DLD1 (cell line): ENCODE measurements around the gene SLC52A1.

Experiments
- in situ Hi-C: cut with HindIII; loops from 2 replicates; pipeline ENCODE4 v1.10.0; 2017; ENCODE audit warnings: low sequenced_read_pairs

The SLC52A1 gene

DNA sequence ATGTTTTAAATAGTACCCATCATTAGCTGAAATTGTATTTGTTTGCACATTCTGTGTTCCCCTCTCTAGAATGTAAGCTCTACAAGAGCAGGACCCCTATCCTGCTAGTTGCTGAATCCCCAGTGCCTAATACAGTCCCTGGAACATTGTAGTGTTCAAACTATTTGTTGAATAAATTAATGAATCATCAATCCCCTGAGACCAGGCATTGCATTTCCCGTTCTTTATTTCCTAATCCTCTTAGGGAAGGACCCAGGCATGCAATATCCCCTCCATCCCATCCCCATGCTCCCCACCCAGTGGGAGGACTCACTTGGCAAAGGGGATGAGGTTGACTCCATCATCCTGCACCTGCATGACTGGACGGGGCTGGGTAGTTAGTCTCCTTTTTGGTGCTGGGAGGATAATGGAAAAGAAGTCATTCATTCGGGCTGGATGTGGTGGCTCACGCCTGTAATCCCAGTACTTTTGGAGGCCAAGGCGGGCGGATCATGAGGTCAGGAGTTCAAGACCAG is 41.1 kb downstream of the SLC52A1 start:
- in situ Hi-C loops, result no loop called here

DNA sequence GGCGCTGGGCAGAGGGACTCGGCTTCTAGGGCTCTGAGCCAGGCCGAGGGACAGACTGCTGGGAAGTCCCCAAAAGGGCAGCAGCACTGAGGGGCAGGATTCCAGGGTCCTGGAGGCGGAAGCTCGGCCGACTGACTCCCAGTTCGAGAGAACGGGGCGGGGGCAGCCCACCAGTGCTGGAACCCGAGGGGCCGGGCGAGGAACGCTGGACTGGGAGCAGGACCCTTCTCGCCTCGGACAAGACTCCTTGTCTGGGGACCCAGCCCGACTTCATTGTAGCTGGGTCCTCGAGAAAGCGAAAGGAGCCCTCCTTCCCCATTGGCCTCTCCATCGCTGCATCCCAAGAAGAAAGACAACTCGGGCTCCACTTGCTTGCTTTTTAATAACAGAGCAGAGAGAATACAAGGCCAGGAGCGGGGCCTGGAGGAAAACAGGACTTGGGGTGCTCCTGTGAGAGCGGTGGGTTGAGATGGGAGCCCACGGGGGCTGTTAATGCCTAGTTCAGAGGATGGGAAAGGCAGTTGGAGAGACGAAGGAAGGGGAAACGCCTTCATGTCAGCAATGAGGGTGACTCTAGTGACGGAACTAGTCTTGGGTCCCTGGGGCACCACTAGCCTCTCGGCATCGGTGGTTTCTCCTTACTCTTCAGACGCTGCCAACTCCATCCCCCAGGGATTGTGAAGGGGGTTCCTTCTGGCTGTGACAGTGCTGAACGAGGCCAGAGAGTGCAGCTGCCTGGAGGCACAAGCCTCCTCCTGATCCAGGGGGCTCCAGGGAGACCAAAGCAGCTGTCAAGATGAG is 47.3 kb downstream of the SLC52A1 start:
- in situ Hi-C loops, result no loop called here

DNA sequence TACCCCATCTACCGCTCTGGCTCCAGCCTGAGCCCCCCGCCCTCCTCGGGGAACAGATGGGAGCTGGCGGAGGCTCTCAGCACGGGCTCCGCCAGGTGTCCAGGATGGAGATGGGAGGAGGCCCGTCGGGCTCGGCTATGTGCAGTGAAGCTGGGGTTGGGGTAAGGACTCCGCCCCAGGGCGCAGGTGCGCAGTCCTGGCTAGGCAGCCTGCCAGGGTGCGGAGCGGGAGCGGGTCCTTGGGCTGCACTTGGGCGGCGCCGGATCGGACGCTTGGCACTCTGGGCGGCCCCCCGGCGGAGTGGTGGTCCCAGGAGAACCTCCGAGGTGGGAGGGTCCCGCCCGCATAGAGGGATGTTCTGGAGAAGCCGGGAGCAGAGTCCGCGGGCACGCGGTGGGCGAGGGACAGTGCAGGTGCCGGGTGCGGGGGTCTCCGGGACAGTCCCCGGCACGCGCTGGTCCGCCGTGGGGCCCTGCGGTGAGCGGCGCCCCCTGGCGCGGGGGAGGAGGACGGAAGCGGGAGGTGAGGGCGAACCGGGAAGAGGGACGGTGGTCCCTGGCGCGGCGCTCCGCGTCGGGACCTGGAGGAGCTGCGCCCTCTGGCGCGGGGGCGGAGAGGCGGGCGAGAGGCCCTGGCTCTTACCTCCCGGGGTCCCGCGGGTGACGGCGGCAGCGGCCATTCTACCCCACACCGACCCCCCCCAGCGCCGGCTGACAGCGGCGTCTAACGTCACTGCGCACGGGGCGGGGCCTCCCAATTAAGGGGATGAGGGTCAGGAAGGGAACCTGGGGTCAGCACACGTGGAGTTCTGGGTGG is 48.1 kb downstream of the SLC52A1 start, which contains the start of gene CAMTA2:
Gene CAMTA2, minus strand, starts transcription at position 725 of the 816 bp plus-strand sequence. CDS start 1,453 bp downstream, outside the sequence.
- in situ Hi-C loops, result no loop called here

GRCh38 chr17:4986403-4986802 is 48.8 kb downstream of the SLC52A1 start:
- in situ Hi-C loops, result no loop called here
